Left ventricle myocardium superior (tissue), 1 donor: ENCODE data around the gene KRT83. TPM values are rescaled to one million over a fixed set of nuclear protein-coding genes. Genes with fewer than 3 reads are reported as not detected.

Source experiments
- ATAC-seq: fragments of 200-7000 bp; cut with Tn5 transposase; one replicate; pipeline ENCODE4 v1.9.1; 2020; ENCODE audit warnings: mild to moderate bottlenecking, moderate library complexity
- DNase-seq: peaks from one replicate; pipeline ENCODE4 v3.0.0-alpha.2; 2020
- intact Hi-C: fragments of 100-400 bp; cut with micrococcal nuclease; formaldehyde crosslinking; loops from one replicate; pipeline ENCODE4 v1.11.0; 2022
- long read RNA-seq: library from polyadenylated mRNA; unstranded; transcript quantifications from one replicate; pipeline ENCODE4 v2.0.0, GENCODE V29; 2021
- total RNA-seq: library from RNA; stranded (reverse); fragmentation: NEBNext Ultra II Directional; extraction: Animal tissue kit (Norgen Biotek cat#: 25700); gene quantifications from one replicate; pipeline ENCODE4 v1.2.1, GENCODE V29; 2021
- donor health status: DM: no; HTN: yes; CAD: no; lungs with severe emphysema.

The KRT83 gene
- not detected for total RNA-seq
- long read RNA-seq: 0 reads

GRCh38 chr12:52320784-52321400 lies at the start of gene KRT83:
TSS of gene KRT83 (minus strand) at chr12:52321398. CDS start at chr12:52321335, 63 bp downstream.
- intact Hi-C loops: no loop called here
- ATAC-seq: no peak
- DNase-seq: no peak

GRCh38 chr12:52369809-52370208 lies 48.6 kb upstream of the KRT83 start:
- no peak for DNase-seq
- no peak for ATAC-seq
- intact Hi-C loops: loop anchor here (10.0 kb wide), 1 partner anchor 505 kb away; no protein-coding TSS in a partner anchor

- DNase-seq (no peak), ATAC-seq (no peak)
- intact Hi-C loops: no loop called here
These were observed 48.0 kb upstream of the KRT83 start for GRCh38 chr12:52369211-52369610.

- DNase-seq: no peak
- intact Hi-C loops: no loop called here
- ATAC-seq: no peak
These were observed 47.3 kb upstream of the KRT83 start for GRCh38 chr12:52368508-52368907.

GRCh38 chr12:52367876-52368275 lies 46.7 kb upstream of the KRT83 start:
- no peak for DNase-seq
- intact Hi-C loops: no loop called here
- ATAC-seq: no peak

GRCh38 chr12:52366738-52367485 lies 45.7 kb upstream of the KRT83 start, which contains the start of gene KRT85:
TSS of gene KRT85 (minus strand) at chr12:52367481. CDS start at chr12:52367405, 76 bp downstream.
- intact Hi-C loops: no loop called here
- DNase-seq (no peak), ATAC-seq (no peak)

GRCh38 chr12:52364901-52365489 lies 43.8 kb upstream of the KRT83 start:
- ATAC-seq (no peak), DNase-seq (no peak)
- intact Hi-C loops: no loop called here

- DNase-seq (no peak), ATAC-seq (no peak)
- intact Hi-C loops: no loop called here
These were observed 42.9 kb upstream of the KRT83 start for GRCh38 chr12:52364061-52364460.

GRCh38 chr12:52363111-52363679 lies 42.0 kb upstream of the KRT83 start:
- no peak for DNase-seq
- intact Hi-C loops: no loop called here
- no peak for ATAC-seq

GRCh38 chr12:52362118-52362726 lies 41.0 kb upstream of the KRT83 start:
- DNase-seq (no peak), ATAC-seq (no peak)
- intact Hi-C loops: no loop called here

- intact Hi-C loops: no loop called here
- DNase-seq (no peak), ATAC-seq (no peak)
These were observed 40.4 kb upstream of the KRT83 start for GRCh38 chr12:52361553-52361952.

GRCh38 chr12:52360663-52361271 lies 39.6 kb upstream of the KRT83 start:
- intact Hi-C loops: no loop called here
- no peak for DNase-seq
- ATAC-seq: no peak

- ATAC-seq: no peak
- no peak for DNase-seq
- intact Hi-C loops: no loop called here
These were observed 39.0 kb upstream of the KRT83 start for GRCh38 chr12:52360106-52360662.

GRCh38 chr12:52359621-52360061 lies 38.4 kb upstream of the KRT83 start:
- intact Hi-C loops: no loop called here
- ATAC-seq: no peak
- no peak for DNase-seq

GRCh38 chr12:52358575-52359350 lies 37.6 kb upstream of the KRT83 start:
- DNase-seq: no peak
- intact Hi-C loops: no loop called here
- no peak for ATAC-seq

- ATAC-seq (no peak), DNase-seq (no peak)
- intact Hi-C loops: no loop called here
These were observed 35.8 kb upstream of the KRT83 start for GRCh38 chr12:52356762-52357580.

GRCh38 chr12:52356031-52356761 lies 35.0 kb upstream of the KRT83 start:
- ATAC-seq: no peak
- intact Hi-C loops: no loop called here
- no peak for DNase-seq
